KOPT-K1 (cell line): ENCODE data around the gene ICA1.
"Not testable (repeated sequence)": the region's sequence is repeated elsewhere in the genome, so short reads cannot be mapped to it uniquely, and the experiment has no call there.

ENCODE experiments used
- H3K27ac ChIP-seq: fragments of 200-600 bp; sonication (generic); 2 replicates; pipeline ENCODE4 v1.5.1; 2016; ENCODE audit warnings: antibody characterized with exemption, mild to moderate bottlenecking, low read depth, low read length; ENCODE audit not compliant: poor library complexity, severe bottlenecking
- H3K36me3 ChIP-seq: fragments of 200-600 bp; sonication (generic); 2 replicates; pipeline ENCODE4 v1.5.1; 2017; ENCODE audit warnings: antibody characterized with exemption, mild to moderate bottlenecking, low read length, moderate library complexity; ENCODE audit not compliant: insufficient read depth
- H3K9me3 ChIP-seq: fragments of 200-600 bp; sonication (generic); 2 replicates; pipeline ENCODE4 v1.5.1; 2017; ENCODE audit warnings: antibody characterized with exemption, low read length, mild to moderate bottlenecking; ENCODE audit not compliant: insufficient read depth, poor library complexity, severe bottlenecking

The ICA1 gene

DNA sequence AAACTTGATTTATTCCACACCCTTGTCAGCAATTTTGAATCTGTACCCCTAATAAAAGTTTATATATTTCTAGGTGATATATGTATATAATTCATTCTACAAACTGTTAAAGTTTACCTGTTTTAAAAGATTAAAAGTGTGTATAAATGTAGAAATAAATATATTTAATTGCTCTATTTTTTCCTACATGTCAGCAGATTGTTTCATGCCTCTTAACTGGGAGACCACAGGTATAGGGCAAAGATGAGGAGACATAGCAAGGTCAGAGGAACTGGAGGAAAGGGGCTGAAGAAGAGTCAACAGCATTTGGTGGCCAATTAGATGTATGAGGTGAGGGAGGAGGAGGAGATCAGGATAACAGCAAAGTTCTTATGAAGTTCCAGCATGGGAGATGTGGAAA lies 183.5 kb downstream of the ICA1 start:
- Histone ChIP-seq H3K27ac (no peak overlapping the region), H3K9me3 (no peaks in the 10 kb centered on the region), H3K36me3 (no peaks in the 10 kb centered on the region)

DNA sequence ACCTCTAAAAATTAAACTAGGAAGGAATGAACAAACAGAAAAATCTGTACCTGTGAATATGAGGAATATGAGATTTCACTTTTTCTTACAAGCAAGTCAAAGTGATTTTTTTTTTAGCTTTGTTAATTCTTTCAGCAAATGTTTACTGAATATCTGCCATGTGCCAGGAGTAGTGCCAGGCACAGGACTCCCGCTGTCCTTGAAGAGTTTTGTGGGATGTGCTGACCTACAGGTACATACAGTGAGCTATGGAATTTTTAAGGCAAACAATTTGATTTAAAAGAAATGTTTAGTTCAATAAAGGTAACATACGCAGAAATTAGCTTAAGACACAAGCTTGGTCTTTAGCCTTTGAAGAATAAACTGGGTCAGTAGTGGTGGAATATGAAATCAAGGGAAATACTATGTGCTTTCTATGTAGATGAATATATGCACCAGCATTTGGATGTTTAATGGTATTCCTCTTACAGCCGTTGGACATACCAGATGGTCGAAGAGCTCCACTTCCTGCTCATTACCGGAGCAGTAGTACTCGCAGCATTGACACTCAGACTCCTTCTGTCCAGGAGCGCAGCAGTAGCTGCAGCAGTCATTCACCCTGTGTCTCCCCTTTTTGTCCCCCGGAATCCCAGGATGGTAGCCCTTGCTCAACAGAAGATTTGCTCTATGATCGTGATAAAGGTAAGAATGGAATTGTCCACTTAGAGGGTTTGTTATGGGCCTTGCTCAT lies 191.4 kb downstream of the ICA1 start:
- H3K9me3 ChIP-seq, result no peaks in the 10 kb centered on the region
- no peak overlapping the region for H3K27ac ChIP-seq
- H3K36me3 ChIP-seq, result 0 out of 2 replicates have a peak, but pooled peaks cover 5% of the 10 kb centered on the region

DNA sequence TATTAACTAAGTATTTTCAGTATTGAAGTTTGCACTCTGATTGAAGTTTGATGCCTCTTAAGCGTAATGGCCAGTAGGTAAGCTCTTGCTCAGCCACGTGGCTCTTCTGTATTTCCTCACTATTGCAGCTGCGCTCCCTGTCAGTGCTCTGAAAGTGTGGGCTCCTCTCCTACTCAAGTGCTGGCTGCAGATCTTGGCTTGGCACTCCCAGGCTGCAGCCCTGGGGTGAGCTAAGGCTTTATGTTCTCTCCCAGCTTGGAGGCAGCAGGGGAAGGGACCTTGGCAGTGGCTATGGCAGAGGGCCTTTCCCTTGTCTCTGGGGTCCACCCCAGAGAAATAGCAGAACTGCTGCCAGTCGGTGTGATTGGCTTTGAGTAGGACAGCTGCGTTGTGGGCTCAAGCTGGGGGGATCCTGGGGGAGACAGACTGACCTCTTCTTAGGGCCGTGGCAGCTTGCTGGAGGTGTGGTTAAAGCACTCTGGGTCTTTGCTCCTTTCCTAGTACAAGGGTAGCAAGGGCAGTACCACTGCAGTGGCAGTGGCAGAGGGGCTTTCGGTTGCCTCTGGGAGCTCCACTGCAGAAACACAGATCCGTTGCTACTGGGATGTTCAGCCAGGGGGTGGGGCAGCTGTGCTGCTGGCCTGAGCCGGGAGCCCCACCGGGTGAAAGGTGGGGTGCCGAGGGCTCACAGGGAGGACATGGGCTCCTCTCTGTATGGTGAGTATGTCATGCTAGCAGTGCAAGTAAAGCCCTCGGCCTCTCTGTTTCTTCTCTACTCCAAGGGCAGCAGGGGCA lies 192.9 kb downstream of the ICA1 start:
- Histone ChIP-seq H3K9me3 (peaks cover 5% of the 10 kb centered on the region), H3K36me3 (0 out of 2 replicates have a peak, but pooled peaks cover 5% of the 10 kb centered on the region), H3K27ac (no peak overlapping the region)

DNA sequence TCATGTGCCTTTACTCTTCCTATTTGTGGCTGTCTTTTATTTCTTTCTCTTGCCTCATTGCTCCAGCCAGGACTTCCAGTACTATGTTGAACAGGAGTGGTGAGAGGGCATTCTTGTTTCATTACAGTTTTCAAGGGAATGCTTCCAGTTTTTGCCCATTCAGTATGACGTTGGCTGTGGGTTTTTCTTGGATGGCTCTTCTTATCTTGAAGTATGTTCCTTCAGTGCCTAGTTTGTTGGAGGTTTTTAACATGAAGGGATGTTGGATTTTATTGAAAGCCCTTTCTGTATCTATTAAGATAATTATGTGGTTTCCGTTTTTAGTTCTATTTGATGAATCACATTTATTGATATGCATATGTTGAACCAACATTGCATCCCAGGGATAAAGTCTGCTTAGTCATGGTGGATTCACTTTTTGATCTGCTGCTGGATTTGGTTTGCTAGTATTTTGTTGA lies 196.6 kb downstream of the ICA1 start:
- Histone ChIP-seq H3K36me3 (peaks cover 20% of the 10 kb centered on the region), H3K27ac (no peak overlapping the region), H3K9me3 (peaks cover 23% of the 10 kb centered on the region)

DNA sequence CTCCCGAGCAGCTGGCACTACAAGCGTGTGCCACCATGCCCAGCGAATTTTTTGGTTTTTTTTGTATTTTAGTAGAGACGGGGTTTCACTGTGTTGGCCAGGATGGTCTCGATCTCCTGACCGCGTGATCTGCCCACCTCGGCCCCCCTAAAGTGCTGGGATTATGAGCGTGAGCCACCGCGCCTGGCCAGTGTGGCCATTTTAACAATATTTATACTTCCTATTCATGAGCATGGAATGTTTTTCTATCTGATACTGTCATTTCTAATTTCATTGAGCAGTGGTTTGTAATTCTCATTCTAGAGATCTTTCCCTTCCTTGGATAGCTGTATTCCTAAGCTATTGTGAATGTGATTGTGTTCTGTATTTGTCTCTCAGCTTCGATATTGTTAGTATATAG lies 197.1 kb downstream of the ICA1 start:
- peaks cover 22% of the 10 kb centered on the region for H3K36me3 ChIP-seq
- H3K9me3 ChIP-seq, result peaks cover 23% of the 10 kb centered on the region
- H3K27ac ChIP-seq, result no peak overlapping the region

DNA sequence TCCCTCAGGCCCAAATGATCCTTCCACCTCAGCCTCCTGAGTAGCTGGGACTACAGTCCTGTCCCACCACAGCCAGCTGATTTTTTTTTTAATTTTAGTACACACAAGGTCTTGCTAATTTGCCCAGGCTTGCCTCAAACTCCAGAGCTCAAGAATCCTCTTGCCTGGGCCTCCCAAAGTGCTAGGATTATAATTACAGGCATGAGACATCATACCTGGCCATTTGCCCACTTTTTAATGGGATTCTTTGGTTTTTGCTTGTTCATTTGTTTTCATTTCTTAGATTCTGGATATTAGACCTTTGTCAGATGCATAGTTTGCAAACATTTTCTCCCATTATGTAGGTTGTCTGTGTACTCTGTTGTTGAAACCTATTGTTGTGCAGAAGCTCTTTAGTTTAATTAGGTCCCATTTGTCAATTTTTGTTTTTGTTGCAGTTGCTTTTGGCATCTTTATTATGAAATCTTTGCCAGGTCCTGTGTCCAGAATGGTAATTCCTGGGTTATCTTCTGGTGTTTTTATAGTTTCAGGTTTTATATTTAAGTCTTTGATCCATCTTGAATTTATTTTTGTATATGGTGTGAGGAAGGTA lies 198.2 kb downstream of the ICA1 start:
- Histone ChIP-seq H3K27ac (no peak overlapping the region), H3K9me3 (peaks cover 23% of the 10 kb centered on the region), H3K36me3 (peaks cover 22% of the 10 kb centered on the region)

DNA sequence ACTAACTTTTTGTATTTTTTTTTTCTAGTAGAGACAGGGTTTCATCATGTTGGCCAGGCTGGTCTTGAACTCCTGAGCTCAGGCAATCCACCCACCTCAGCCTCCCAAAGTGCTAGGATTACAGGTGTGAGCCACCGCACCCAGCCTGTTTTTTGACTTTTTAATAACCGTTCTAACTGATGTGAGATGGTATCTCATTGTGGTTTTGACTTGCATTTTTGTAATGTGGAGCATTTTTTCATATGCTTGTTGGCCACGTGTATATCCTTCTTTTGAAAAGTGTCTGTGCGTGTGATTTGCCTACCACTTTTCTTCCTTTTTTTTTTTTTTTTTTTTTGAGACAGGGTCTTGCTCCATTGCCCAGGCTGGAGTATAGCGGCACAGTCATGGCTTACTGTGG lies 198.7 kb downstream of the ICA1 start:
- Histone ChIP-seq H3K9me3 (peaks cover 23% of the 10 kb centered on the region), H3K36me3 (peaks cover 22% of the 10 kb centered on the region)
- not testable (repeated sequence) for H3K27ac ChIP-seq
